Panc1 (cell line): Measurements from ENCODE around the gene KIF17. TPM values are rescaled to one million over a fixed set of nuclear protein-coding genes. Genes with fewer than 3 reads are reported as not detected.

Experiments
- ATAC-seq: fragments of 200-7000 bp; cut with Tn5 transposase; 2 replicates; pipeline ENCODE4 v1.9.1; 2020; ENCODE audit warnings: mild to moderate bottlenecking, moderate library complexity
- BruUV-seq: library from RNA; stranded (reverse); fragments of 400-500 nt; replicated peaks from 2 replicates; lab custom pipeline; 2021; lab: Mats Ljungman, UMichigan
- CTCF ChIA-PET: fragments of 300-600 bp; sonication (Branson Sonifier 250); formaldehyde crosslinking; loops from one replicate; lab custom pipeline; 2022; ENCODE audit warnings: antibody characterized with exemption; lab: Charles Lee
- POLR2A ChIA-PET: fragments of 300-600 bp; sonication (Branson Sonifier 250); formaldehyde crosslinking; loops from one replicate; lab custom pipeline; 2022; ENCODE audit warnings: antibody characterized with exemption; lab: Charles Lee
- DNase-seq: peaks from one replicate; pipeline ENCODE4 v3.0.0-alpha.2; 2010; ENCODE audit warnings: low read depth, low spot score
- H3K27ac ChIP-seq: 2 replicates; pipeline ENCODE4 v1.5.1; 2011; ENCODE audit warnings: mild to moderate bottlenecking, low read length, inconsistent platforms
- H3K27me3 ChIP-seq: fragments of 200-500 bp; sonication (Bioruptor generic); 2 replicates; pipeline ENCODE4 v1.6.0; 2014; ENCODE audit warnings: low read length, inconsistent platforms; ENCODE audit not compliant: control insufficient read depth, insufficient read depth
- H3K36me3 ChIP-seq: fragments of 200-500 bp; sonication (Bioruptor generic); 2 replicates; pipeline ENCODE4 v1.5.1; 2014; ENCODE audit warnings: inconsistent platforms, mild to moderate bottlenecking, low read length, moderate library complexity; ENCODE audit not compliant: control insufficient read depth, insufficient read depth
- H3K4me1 ChIP-seq: 2 replicates; pipeline ENCODE4 v1.5.1; 2011; ENCODE audit warnings: inconsistent platforms, mild to moderate bottlenecking, low read length, moderate library complexity; ENCODE audit not compliant: control insufficient read depth, insufficient read depth
- H3K4me3 ChIP-seq, 2 experiments: 2 replicates each; pipeline ENCODE4 v1.5.1; 2011 to 2012; ENCODE audit warnings: low read depth in 2 of 2, low read length in 2 of 2, mild to moderate bottlenecking in 2 of 2, inconsistent platforms in 1 of 2, moderate library complexity in 1 of 2
- H3K9me3 ChIP-seq: fragments of 200-500 bp; sonication (Bioruptor generic); 2 replicates; pipeline ENCODE4 v1.5.1; 2014; ENCODE audit warnings: low read depth, mild to moderate bottlenecking, inconsistent platforms, low read length, moderate library complexity; ENCODE audit not compliant: control insufficient read depth, insufficient read depth
- CTCF ChIP-seq: fragments of 450-650 bp; IDR thresholded peaks from 2 replicates; pipeline ENCODE4 v1.5.1; 2017; ENCODE audit warnings: mild to moderate bottlenecking
- POLR2AphosphoS5 ChIP-seq: IDR thresholded peaks from 2 replicates; pipeline ENCODE4 v1.6.1; 2012; ENCODE audit warnings: mild to moderate bottlenecking, low read depth, low read length, moderate library complexity
- REST ChIP-seq, 2 experiments: IDR thresholded peaks; 2 replicates each; pipeline ENCODE4 v1.6.1; 2011 to 2012; ENCODE audit warnings: low read depth in 2 of 2, control low read depth in 1 of 2, low read length in 1 of 2, mild to moderate bottlenecking in 1 of 2, moderate library complexity in 1 of 2; ENCODE audit not compliant: insufficient read depth in 1 of 2
- SIN3A ChIP-seq: IDR thresholded peaks from 2 replicates; pipeline ENCODE4 v1.6.1; 2012; ENCODE audit warnings: low read depth, mild to moderate bottlenecking, low read length, moderate library complexity, borderline replicate concordance; ENCODE audit not compliant: insufficient read depth
- TCF7L2 ChIP-seq: IDR thresholded peaks from 2 replicates; pipeline ENCODE4 v1.6.1; 2011; ENCODE audit warnings: mild to moderate bottlenecking, low read depth, low read length, inconsistent platforms
- in situ Hi-C: cut with HindIII; loops from 2 replicates; pipeline ENCODE4 v1.10.0; 2016; ENCODE audit warnings: low sequenced_read_pairs, low pct_unique_long_range_greater_than_20kb
- intact Hi-C: fragments of 100-400 bp; cut with micrococcal nuclease; formaldehyde crosslinking; loops from one replicate; pipeline ENCODE4 v1.10.0; 2022; ENCODE audit not compliant: unreplicated experiment
- total RNA-seq: library from RNA; stranded (reverse); gene quantifications from one replicate; pipeline ENCODE4 v1.2.1, GENCODE V29; 2021; ENCODE audit not compliant: unreplicated experiment

Gene KIF17
- total RNA-seq, 1 experiment from 2014 or later = 3.9 TPM

- Histone ChIP-seq H3K9me3 (no peaks in the 10 kb centered on the region), H3K27me3 (no peaks in the 10 kb centered on the region), H3K36me3 (no peaks in the 10 kb centered on the region), H3K4me3 (no peak overlapping the region), H3K27ac (no peak overlapping the region), H3K4me1 (peaks cover 16% of the 10 kb centered on the region; the same call in 1 of the 2 replicates)
- ATAC-seq (no peak), DNase-seq (no peak)
- POLR2A ChIA-PET = no interaction called here
- TF ChIP-seq SIN3A = no peak
- TF ChIP-seq POLR2AphosphoS5 = no peak
- TF ChIP-seq REST (IDR thresholded peaks at IDR 0.05; ENCODE audit: insufficient read depth in 1 of 2, low read depth in 2 of 2, low read length in 1 of 2) = no peak
- TF ChIP-seq CTCF = no peak; the same call in 1 of the 2 replicates
- TF ChIP-seq TCF7L2 = no peak
- in situ Hi-C loops = no loop called here
- BruUV-seq = no TSS peak
- CTCF ChIA-PET = interaction anchor here (1.0 kb wide), 1 partner anchor 31 kb away, joined by 8 read pairs; no protein-coding TSS in a partner anchor
- intact Hi-C loops = no loop called here
Measured at GRCh38 chr1:20727746-20728316, 10.0 kb upstream of the KIF17 start.

GRCh38 chr1:20726932-20727745 lies 9.3 kb upstream of the KIF17 start:
- ChIA-PET CTCF (interaction anchor here (1.0 kb wide), 1 partner anchor 30 kb away, joined by 8 read pairs; no protein-coding TSS in a partner anchor), POLR2A (no interaction called here)
- H3K4me3 ChIP-seq = no peak overlapping the region
- H3K4me1 ChIP-seq = peaks cover 10% of the 10 kb centered on the region; the same call in 1 of the 2 replicates
- no peaks in the 10 kb centered on the region for H3K9me3 ChIP-seq
- no peak for ATAC-seq
- no peak for TF ChIP-seq TCF7L2
- no TSS peak for BruUV-seq
- intact Hi-C loops (no loop called here), in situ Hi-C loops (no loop called here)
- H3K27me3 ChIP-seq = no peaks in the 10 kb centered on the region
- H3K27ac ChIP-seq = no peak overlapping the region
- DNase-seq = no peak
- H3K36me3 ChIP-seq = no peaks in the 10 kb centered on the region
